H1 (cell line): ENCODE measurements around the gene KCNMA1.

Experiments
- CTCF ChIP-seq, 3 experiments: IDR thresholded peaks; 1 replicate in 2 of 3; 2 replicates in 1 of 3; pipeline versions ENCODE4 v1.5.1 to v1.6.1; 2011; ENCODE audit warnings: low read length in 3 of 3, mild to moderate bottlenecking in 3 of 3, inconsistent platforms in 2 of 3, low read depth in 1 of 3, moderate library complexity in 1 of 3; ENCODE audit not compliant: insufficient read depth in 1 of 3; ENCODE audit errors: control extremely low read depth in 1 of 3
- KDM5A ChIP-seq: fragments of 200-600 bp; IDR thresholded peaks from 2 replicates; pipeline ENCODE4 v1.7.1; 2012; ENCODE audit warnings: mild to moderate bottlenecking, low read length, inconsistent platforms, mixed read lengths
- POLR2A ChIP-seq, 2 experiments: IDR thresholded peaks; 1 replicate in 1 of 2; 2 replicates in 1 of 2; pipeline ENCODE4 v1.6.1; 2011; ENCODE audit warnings: low read depth in 2 of 2, low read length in 2 of 2, mild to moderate bottlenecking in 2 of 2; ENCODE audit errors: control extremely low read depth in 1 of 2
- TAF1 ChIP-seq: IDR thresholded peaks from 2 replicates; pipeline ENCODE4 v1.6.1; 2011; ENCODE audit warnings: mild to moderate bottlenecking, low read depth, low read length

GRCh38 chr10:77041636-77042258 is 595.9 kb downstream of the KCNMA1 start:
- no peak for TF ChIP-seq POLR2A (IDR thresholded peaks at IDR 0.05; ENCODE audit: control extremely low read depth in 1 of 2, low read depth in 2 of 2, low read length in 2 of 2)
- TF ChIP-seq CTCF (IDR thresholded peaks at IDR 0.05; ENCODE audit: control extremely low read depth in 1 of 3, insufficient read depth in 1 of 3, low read depth in 1 of 3, low read length in 3 of 3), result no peak
- TF ChIP-seq TAF1, result no peak
- no peak for TF ChIP-seq KDM5A
